ENCODE results near the gene HS6ST2. TPM values are rescaled to one million over a fixed set of nuclear protein-coding genes. Genes with fewer than 3 reads are reported as not detected.

HS6ST2 gene
- total and polyA plus RNA-seq, 10 of the 15 experiments (the other 5 are each of a cell fraction or from before 2014, with no cell fraction given), result not detected

DNA sequence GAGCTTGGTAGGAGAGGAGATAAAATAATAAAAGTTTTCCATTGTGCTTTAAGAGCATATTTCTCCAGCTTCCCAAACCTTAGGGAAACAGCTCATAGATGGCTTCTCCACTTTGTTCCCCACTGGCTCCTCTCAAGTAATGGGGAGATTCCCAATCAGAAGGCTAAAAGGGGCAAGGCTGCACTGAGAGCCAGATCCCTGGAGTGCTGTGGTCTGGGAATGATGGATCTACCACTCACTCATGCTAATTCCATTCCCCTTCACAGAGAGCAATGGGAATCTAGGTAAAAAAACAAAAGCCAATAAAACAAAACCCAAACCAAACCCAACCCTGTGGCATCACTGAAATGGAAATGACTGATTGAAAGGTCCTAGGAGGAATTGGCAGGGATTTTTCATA is 249.9 kb downstream of the HS6ST2 start:
- Histone ChIP-seq H3K4me3 (no peak overlapping the region), H3K4me2 (ENCODE audit: control insufficient read depth, insufficient read depth) (no peak overlapping the region), H3K79me2 (ENCODE audit: control insufficient read depth, insufficient read depth, low read length) (no peaks in the 10 kb centered on the region), H3K9me3 (replicated peaks; ENCODE audit: control insufficient read depth, insufficient read depth, low read length) (no peaks in the 10 kb centered on the region), H3K27me3 (replicated peaks in 1 of 2; ENCODE audit: control insufficient read depth in 2 of 2, insufficient read depth in 2 of 2, low read length in 1 of 2) (no peaks in the 10 kb centered on the region; a peak in 1 of 4 replicates), H3K9ac (ENCODE audit: control insufficient read depth, insufficient read depth, low read length) (no peak overlapping the region), H4K20me1 (ENCODE audit: control insufficient read depth, insufficient read depth) (no peaks in the 10 kb centered on the region), H3K27ac (ENCODE audit: control insufficient read depth, insufficient read depth) (no peak overlapping the region), H3K4me1 (ENCODE audit: control insufficient read depth, insufficient read depth, low read length) (no peaks in the 10 kb centered on the region), H2AFZ (ENCODE audit: control insufficient read depth, low read depth, low read length) (no peak overlapping the region), H3K36me3 (ENCODE audit: control insufficient read depth in 2 of 2, insufficient read depth in 2 of 2, low read length in 1 of 2) (no peaks in the 10 kb centered on the region)
- CTCF ChIA-PET, result no interaction called here
- RAD21 ChIA-PET (ENCODE audit: unreplicated experiment), result no interaction called here
- intact Hi-C loops (cut with micrococcal nuclease; ENCODE audit: unreplicated experiment), result no loop called here
- no peak for DNase-seq (ENCODE audit: low read depth, low spot score)
- no peak for FAIRE-seq
- POLR2A ChIA-PET, result no interaction called here
- no peak for ATAC-seq
- SMC1A ChIA-PET (ENCODE audit: uncharacterized antibody, unreplicated experiment), result no interaction called here
- in situ Hi-C loops (cut with MboI), result no loop called here
- TF ChIP-seq MEF2B (IDR thresholded peaks at IDR 0.05; ENCODE audit: partially characterized antibody, poor library complexity, severe bottlenecking) (no peak), HDAC2 (IDR thresholded peaks at IDR 0.05) (no peak)
- BruUV-seq (replicated peaks), result no TSS peak

DNA sequence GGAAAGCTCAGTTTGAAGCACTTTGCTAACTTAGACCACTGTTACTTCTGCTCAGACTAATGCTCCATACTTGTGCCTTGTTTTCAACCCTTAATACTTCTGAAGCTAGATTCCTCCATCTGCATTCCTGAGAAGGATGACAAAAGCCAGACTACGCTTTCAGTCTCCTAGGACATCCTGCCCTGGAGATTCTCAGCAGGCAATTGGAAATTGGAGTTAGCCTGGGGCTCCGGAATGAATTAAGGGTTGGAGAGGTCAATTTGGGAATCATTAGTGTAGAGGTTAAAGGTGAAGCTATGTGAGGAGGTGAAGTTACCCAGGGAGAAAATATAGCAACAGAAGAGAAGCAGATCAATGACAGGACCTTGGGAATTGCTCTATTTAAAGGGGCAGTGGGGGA is 253.7 kb downstream of the HS6ST2 start:
- no peak overlapping the region for H3K9ac ChIP-seq (ENCODE audit: control insufficient read depth, insufficient read depth, low read length)
- WGBS (ENCODE audit: insufficient coverage, insufficient replicate concordance, low lambda C conversion rate, missing lambda C conversion rate), result 17% methylated on average over 2 of the region's 2 CpGs
- FAIRE-seq, result no peak
- H3K4me3 ChIP-seq, result no peak overlapping the region
- no peak overlapping the region for H2AFZ ChIP-seq (ENCODE audit: control insufficient read depth, low read depth, low read length)
- no peaks in the 10 kb centered on the region for H3K9me3 ChIP-seq (replicated peaks; ENCODE audit: control insufficient read depth, insufficient read depth, low read length)
- no peaks in the 10 kb centered on the region for H3K4me1 ChIP-seq (ENCODE audit: control insufficient read depth, insufficient read depth, low read length)
- DNase-seq (ENCODE audit: low read depth, low spot score), result no peak
- no peak overlapping the region for H3K4me2 ChIP-seq (ENCODE audit: control insufficient read depth, insufficient read depth)
- BruUV-seq (replicated peaks), result no TSS peak
- ATAC-seq, result no peak
- H3K79me2 ChIP-seq (ENCODE audit: control insufficient read depth, insufficient read depth, low read length), result no peaks in the 10 kb centered on the region
- no peaks in the 10 kb centered on the region for H4K20me1 ChIP-seq (ENCODE audit: control insufficient read depth, insufficient read depth)
- intact Hi-C loops (cut with micrococcal nuclease; ENCODE audit: unreplicated experiment), result no loop called here
- RAD21 ChIA-PET (ENCODE audit: unreplicated experiment), result no interaction called here
- POLR2A ChIA-PET, result no interaction called here
- peaks cover 0 to 2% of the 10 kb centered on the region in 2 experiments; a peak in 1 of 4 replicates for H3K27me3 ChIP-seq (replicated peaks in 1 of 2; ENCODE audit: control insufficient read depth in 2 of 2, insufficient read depth in 2 of 2, low read length in 1 of 2)
- CTCF ChIA-PET, result no interaction called here
- H3K36me3 ChIP-seq (ENCODE audit: control insufficient read depth in 2 of 2, insufficient read depth in 2 of 2, low read length in 1 of 2), result no peaks in the 10 kb centered on the region
- no peak overlapping the region for H3K27ac ChIP-seq (ENCODE audit: control insufficient read depth, insufficient read depth)
- in situ Hi-C loops (cut with MboI), result no loop called here
- SMC1A ChIA-PET (ENCODE audit: uncharacterized antibody, unreplicated experiment), result no interaction called here
- TF ChIP-seq, protein P1, sequence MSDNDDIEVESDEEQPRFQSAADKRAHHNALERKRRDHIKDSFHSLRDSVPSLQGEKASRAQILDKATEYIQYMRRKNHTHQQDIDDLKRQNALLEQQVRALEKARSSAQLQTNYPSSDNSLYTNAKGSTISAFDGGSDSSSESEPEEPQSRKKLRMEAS (IDR thresholded peaks at IDR 0.05; ENCODE audit: low read depth, low read length), result no peak
- TF ChIP-seq HCFC1 (IDR thresholded peaks at IDR 0.05; ENCODE audit: low read length), result no peak
- TF ChIP-seq, protein P2, sequence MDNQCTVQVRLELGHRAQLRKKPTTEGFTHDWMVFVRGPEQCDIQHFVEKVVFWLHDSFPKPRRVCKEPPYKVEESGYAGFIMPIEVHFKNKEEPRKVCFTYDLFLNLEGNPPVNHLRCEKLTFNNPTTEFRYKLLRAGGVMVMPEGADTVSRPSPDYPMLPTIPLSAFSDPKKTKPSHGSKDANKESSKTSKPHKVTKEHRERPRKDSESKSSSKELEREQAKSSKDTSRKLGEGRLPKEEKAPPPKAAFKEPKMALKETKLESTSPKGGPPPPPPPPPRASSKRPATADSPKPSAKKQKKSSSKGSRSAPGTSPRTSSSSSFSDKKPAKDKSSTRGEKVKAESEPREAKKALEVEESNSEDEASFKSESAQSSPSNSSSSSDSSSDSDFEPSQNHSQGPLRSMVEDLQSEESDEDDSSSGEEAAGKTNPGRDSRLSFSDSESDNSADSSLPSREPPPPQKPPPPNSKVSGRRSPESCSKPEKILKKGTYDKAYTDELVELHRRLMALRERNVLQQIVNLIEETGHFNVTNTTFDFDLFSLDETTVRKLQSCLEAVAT (IDR thresholded peaks at IDR 0.05), result no peak
- TF ChIP-seq, protein P3, sequence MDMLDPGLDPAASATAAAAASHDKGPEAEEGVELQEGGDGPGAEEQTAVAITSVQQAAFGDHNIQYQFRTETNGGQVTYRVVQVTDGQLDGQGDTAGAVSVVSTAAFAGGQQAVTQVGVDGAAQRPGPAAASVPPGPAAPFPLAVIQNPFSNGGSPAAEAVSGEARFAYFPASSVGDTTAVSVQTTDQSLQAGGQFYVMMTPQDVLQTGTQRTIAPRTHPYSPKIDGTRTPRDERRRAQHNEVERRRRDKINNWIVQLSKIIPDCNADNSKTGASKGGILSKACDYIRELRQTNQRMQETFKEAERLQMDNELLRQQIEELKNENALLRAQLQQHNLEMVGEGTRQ (IDR thresholded peaks at IDR 0.05; ENCODE audit: borderline replicate concordance, low read depth, low read length), result no peak
- TF ChIP-seq CBX5 (IDR thresholded peaks at IDR 0.05; ENCODE audit: low read depth), result no peak
- TF ChIP-seq, protein P4, sequence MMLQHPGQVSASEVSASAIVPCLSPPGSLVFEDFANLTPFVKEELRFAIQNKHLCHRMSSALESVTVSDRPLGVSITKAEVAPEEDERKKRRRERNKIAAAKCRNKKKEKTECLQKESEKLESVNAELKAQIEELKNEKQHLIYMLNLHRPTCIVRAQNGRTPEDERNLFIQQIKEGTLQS (IDR thresholded peaks at IDR 0.05; ENCODE audit: borderline replicate concordance, extremely low read depth, low read depth, low read length), result no peak
- no peak for TF ChIP-seq CBFB (IDR thresholded peaks at IDR 0.05; ENCODE audit: low read depth)
- no peak for TF ChIP-seq BCLAF1 (IDR thresholded peaks at IDR 0.05)
- TF ChIP-seq ZNF384 (IDR thresholded peaks at IDR 0.05; ENCODE audit: borderline replicate concordance, low read depth, low read length), result no peak
- no peak for TF ChIP-seq SIN3A (IDR thresholded peaks at IDR 0.05; ENCODE audit: low read depth, low read length)

All from GM12878 (cell line).